ENCODE data around the gene TCP1.

- TF ChIP-seq POLR2A (IDR thresholded peaks at IDR 0.05; ENCODE audit: low read length) (peak; percentile 90), GATA1 (IDR thresholded peaks at IDR 0.05; ENCODE audit: low read depth, low read length) (no peak)
These were observed at the start of gene TCP1 for GRCh38 chr6:159789377-159790148.
